OCI-LY1 (cell line): ENCODE data around the gene PSTPIP1.

Experiments used
- H2AFZ ChIP-seq: fragments of 200-600 bp; sonication (generic), shearing (Covaris generic); 2 replicates; pipeline ENCODE4 v1.6.0; 2014; ENCODE audit warnings: antibody characterized with exemption, mild to moderate bottlenecking, low read length
- H3F3A ChIP-seq: fragments of 200-600 bp; sonication (generic), shearing (Covaris generic); 2 replicates; pipeline ENCODE4 v1.6.0; 2014; ENCODE audit warnings: mild to moderate bottlenecking, antibody characterized with exemption, low read length, moderate library complexity; ENCODE audit not compliant: insufficient read depth
- H3K27ac ChIP-seq: fragments of 200-600 bp; sonication (generic); 2 replicates; pipeline ENCODE4 v1.5.1; 2014; ENCODE audit warnings: low read length, mixed run types, mild to moderate bottlenecking, low read depth; ENCODE audit not compliant: poor library complexity, severe bottlenecking
- H3K27me3 ChIP-seq: fragments of 200-600 bp; sonication (generic); 2 replicates; pipeline ENCODE4 v1.6.0; 2014; ENCODE audit warnings: antibody characterized with exemption, mild to moderate bottlenecking, low read length, moderate library complexity; ENCODE audit not compliant: insufficient read depth
- H3K36me3 ChIP-seq: fragments of 200-600 bp; sonication (generic); 2 replicates; pipeline ENCODE4 v1.6.1; 2014; ENCODE audit warnings: mild to moderate bottlenecking, antibody characterized with exemption, low read length, moderate library complexity, mixed read lengths; ENCODE audit not compliant: insufficient read depth
- H3K4me1 ChIP-seq: fragments of 200-600 bp; sonication (generic); 2 replicates; pipeline ENCODE4 v1.5.1; 2014; ENCODE audit warnings: mild to moderate bottlenecking, low read length, moderate library complexity; ENCODE audit not compliant: insufficient read depth, severe bottlenecking
- H3K4me2 ChIP-seq: fragments of 200-600 bp; sonication (generic), shearing (Covaris generic); 2 replicates; pipeline ENCODE4 v1.6.1; 2014; ENCODE audit warnings: low read length
- H3K4me3 ChIP-seq: fragments of 200-600 bp; sonication (generic); 2 replicates; pipeline ENCODE4 v1.5.1; 2014; ENCODE audit warnings: low read length, low read depth, mild to moderate bottlenecking, mixed read lengths; ENCODE audit not compliant: poor library complexity, severe bottlenecking
- H3K79me2 ChIP-seq: fragments of 200-600 bp; shearing (Covaris generic); 2 replicates; pipeline ENCODE4 v1.6.1; 2016; ENCODE audit warnings: mixed run types, low read length, mixed read lengths; ENCODE audit not compliant: insufficient read depth
- H3K9ac ChIP-seq: fragments of 200-600 bp; sonication (generic), shearing (Covaris generic); 2 replicates; pipeline ENCODE4 v1.6.1; 2014; ENCODE audit warnings: mild to moderate bottlenecking, low read length, mixed read lengths
- H3K9me2 ChIP-seq: fragments of 200-600 bp; sonication (generic), shearing (Covaris generic); 2 replicates; pipeline ENCODE4 v1.6.1; 2014; ENCODE audit warnings: low read depth, mild to moderate bottlenecking, low read length, mixed read lengths
- H3K9me3 ChIP-seq: fragments of 200-600 bp; shearing (Covaris generic); 2 replicates; pipeline ENCODE4 v1.6.1; 2014; ENCODE audit warnings: low read length, mixed read lengths
- H4K20me1 ChIP-seq: fragments of 200-600 bp; sonication (generic), shearing (Covaris generic); 2 replicates; pipeline ENCODE4 v1.6.0; 2016; ENCODE audit warnings: mild to moderate bottlenecking, low read length; ENCODE audit not compliant: insufficient read depth
- CTCF ChIP-seq: fragments of 200-600 bp; sonication (generic), shearing (Covaris generic); IDR thresholded peaks from 2 replicates; pipeline ENCODE4 v1.5.1; 2017; ENCODE audit warnings: mild to moderate bottlenecking, antibody characterized with exemption, low read length, moderate library complexity, mixed read lengths
- EZH2 ChIP-seq: fragments of 200-600 bp; sonication (generic), shearing (Covaris generic); IDR thresholded peaks from 2 replicates; pipeline ENCODE4 v1.8.0; 2017; ENCODE audit warnings: borderline replicate concordance, mixed run types, mild to moderate bottlenecking, antibody characterized with exemption, low read length, moderate library complexity, mixed read lengths

Gene PSTPIP1

DNA sequence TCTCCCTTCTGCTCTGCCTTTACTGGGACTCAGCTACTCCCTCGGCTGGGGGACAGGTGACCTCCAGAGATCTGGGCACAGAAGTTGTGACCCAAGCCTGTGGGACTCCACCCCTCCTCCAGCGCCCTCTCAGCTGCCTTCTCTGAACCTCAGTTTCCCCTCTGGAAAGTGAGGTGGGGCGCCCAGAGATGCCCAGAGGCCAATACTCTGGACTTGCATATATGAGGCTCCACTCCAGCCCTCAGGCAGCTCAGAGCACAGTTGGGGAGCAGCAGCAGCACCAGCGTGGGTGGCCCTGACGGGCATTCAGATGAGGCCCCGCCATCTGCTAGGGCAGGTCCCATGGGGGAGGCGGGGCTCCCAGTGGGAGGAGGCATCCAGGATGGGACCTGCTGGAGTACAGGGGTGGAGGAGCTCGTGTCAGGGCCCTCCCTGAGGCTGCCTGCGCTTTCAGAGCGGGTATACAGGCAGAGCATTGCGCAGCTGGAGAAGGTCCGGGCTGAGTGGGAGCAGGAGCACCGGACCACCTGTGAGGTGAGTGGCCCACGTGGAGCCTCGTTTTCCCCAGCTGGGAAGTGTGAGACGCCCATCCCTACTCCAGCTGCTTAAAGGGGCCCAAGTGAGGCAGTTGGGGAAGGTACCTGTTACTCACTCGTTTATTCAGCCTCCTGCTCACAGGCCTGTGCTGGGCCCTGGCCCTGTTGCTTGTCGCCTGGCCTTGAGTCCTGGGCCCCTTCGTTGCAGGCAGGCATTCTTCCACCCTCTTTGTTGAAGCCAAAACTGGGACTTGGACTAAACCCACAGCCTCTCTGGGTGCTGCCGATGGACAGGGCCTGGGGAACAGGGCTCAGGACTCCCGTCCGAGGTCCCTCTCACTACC is 35.4 kb downstream of the PSTPIP1 start:
- no peak overlapping the region for H3K9ac ChIP-seq
- TF ChIP-seq EZH2 (no peak), CTCF (no peak)
- no peaks in the 10 kb centered on the region for H3K9me2 ChIP-seq
- H3K27me3 ChIP-seq, result no peaks in the 10 kb centered on the region
- no peak overlapping the region for H3K4me2 ChIP-seq
- no peak overlapping the region for H3K27ac ChIP-seq
- H3K36me3 ChIP-seq, result no peaks in the 10 kb centered on the region
- no peak overlapping the region for H2AFZ ChIP-seq
- H4K20me1 ChIP-seq, result no peaks in the 10 kb centered on the region
- H3K9me3 ChIP-seq, result no peaks in the 10 kb centered on the region
- no peaks in the 10 kb centered on the region for H3K79me2 ChIP-seq
- H3K4me1 ChIP-seq, result peaks cover 6% of the 10 kb centered on the region
- no peak overlapping the region for H3K4me3 ChIP-seq
- no peaks in the 10 kb centered on the region for H3F3A ChIP-seq

- TF ChIP-seq CTCF (no peak), EZH2 (no peak)
- Histone ChIP-seq H3K79me2 (no peaks in the 10 kb centered on the region), H3K27me3 (no peaks in the 10 kb centered on the region), H2AFZ (no peak overlapping the region), H3K27ac (no peak overlapping the region), H3K4me2 (no peak overlapping the region), H3K9ac (no peak overlapping the region), H3K4me3 (no peak overlapping the region), H4K20me1 (no peaks in the 10 kb centered on the region), H3F3A (no peaks in the 10 kb centered on the region), H3K9me2 (no peaks in the 10 kb centered on the region), H3K36me3 (no peaks in the 10 kb centered on the region), H3K4me1 (peaks cover 6% of the 10 kb centered on the region), H3K9me3 (no peaks in the 10 kb centered on the region)
These were observed 36.0 kb downstream of the PSTPIP1 start for GRCh38 chr15:77030928-77031375.

- no peaks in the 10 kb centered on the region for H3K27me3 ChIP-seq
- H3K9me3 ChIP-seq, result no peaks in the 10 kb centered on the region
- H3K4me3 ChIP-seq, result no peak overlapping the region
- H3K79me2 ChIP-seq, result no peaks in the 10 kb centered on the region
- no peak overlapping the region for H3K27ac ChIP-seq
- no peaks in the 10 kb centered on the region for H3K9me2 ChIP-seq
- H3K4me1 ChIP-seq, result peaks cover 6% of the 10 kb centered on the region
- H3K4me2 ChIP-seq, result no peak overlapping the region
- TF ChIP-seq CTCF (peak; percentile 40; the same call in 1 of the 2 replicates), EZH2 (no peak)
- H3K9ac ChIP-seq, result no peak overlapping the region
- no peak overlapping the region for H2AFZ ChIP-seq
- no peaks in the 10 kb centered on the region for H3K36me3 ChIP-seq
- H4K20me1 ChIP-seq, result no peaks in the 10 kb centered on the region
- H3F3A ChIP-seq, result no peaks in the 10 kb centered on the region
These were observed 36.6 kb downstream of the PSTPIP1 start for GRCh38 chr15:77031376-77032050.
